Ammon's horn (tissue), 1 donor: ENCODE data around the gene NEU2.
"Not testable (repeated sequence)": the region's sequence is repeated elsewhere in the genome, so short reads cannot be mapped to it uniquely, and the experiment has no call there.

ENCODE experiments used
- DNase-seq: peaks from one replicate; pipeline ENCODE4 v3.0.0-alpha.2; 2016; ENCODE audit warnings: low spot score

Gene NEU2

DNA sequence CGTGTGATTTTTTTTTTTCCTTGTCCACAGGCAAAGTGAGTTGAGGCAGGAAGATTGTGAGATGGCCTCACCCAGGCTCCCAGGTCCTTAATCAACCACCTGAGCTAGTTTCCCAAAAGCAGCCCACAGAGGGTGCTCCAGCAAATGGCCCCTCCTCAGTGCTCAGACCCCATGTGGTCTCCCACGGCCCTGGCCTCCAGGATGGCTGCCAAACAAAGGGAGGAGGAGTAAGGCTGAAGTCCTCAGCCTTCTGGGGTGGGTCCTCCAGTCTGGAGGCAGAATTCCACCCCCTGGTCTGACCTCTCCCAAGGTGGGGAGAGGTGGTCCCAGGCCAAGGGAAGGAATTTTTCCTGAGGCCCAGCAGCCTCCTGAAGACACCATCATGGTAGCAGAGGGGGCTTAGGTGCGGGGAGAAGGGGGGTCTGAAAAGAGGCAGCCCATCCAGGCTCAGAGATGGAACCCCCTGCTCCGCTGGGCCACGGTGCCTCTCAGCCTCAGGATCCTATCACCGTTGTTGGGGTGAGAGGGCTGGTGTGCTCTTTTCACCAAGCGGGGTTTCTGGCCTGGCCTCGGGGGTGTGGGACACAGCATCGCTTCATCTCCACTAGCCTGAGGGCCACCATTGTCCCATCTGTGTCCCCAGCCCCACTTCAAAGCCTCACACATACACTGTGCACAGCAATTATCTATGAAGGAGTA is 21.8 kb upstream of the NEU2 start:
- no peak for DNase-seq

DNA sequence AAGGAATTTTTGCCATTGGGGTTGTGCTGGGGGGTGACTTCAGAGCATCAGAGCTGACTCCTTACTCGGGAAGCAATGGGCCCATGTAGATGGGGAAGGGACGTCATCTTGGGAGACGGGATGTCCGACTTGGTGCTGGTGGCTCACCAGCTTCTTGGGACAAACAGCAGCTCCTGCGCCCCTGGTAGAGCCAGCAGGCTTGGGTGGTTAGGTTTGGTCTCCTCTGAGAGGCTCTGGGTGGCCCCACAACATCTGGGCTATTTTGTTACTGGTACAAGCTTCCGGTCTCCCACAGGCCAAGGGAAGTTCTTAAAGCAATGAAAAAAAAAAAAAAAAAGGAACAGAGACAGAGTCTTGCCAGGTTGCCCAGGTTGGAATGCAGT is 21.2 kb upstream of the NEU2 start:
- DNase-seq = no peak

DNA sequence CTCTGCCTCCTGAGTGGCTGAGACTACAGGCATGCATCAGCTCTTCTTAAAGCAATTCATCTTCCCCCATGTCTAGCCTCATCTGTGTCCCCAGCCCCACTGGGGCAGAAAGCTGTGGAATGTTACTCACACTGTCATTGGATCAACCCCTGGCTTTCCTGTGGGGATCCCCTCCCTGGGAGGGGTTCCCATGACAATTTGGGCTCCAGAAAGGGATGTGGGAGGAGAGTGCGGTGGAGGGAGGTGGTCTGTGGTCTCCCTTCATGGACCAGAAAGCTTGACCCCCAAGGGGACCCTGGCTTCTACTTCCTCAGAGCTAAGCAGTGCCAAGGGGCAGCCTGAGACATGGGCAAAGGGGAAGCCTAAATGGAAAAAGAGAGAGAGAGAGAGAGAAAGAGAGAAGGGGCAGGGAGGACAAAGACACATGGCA is 20.8 kb upstream of the NEU2 start:
- DNase-seq = no peak

DNA sequence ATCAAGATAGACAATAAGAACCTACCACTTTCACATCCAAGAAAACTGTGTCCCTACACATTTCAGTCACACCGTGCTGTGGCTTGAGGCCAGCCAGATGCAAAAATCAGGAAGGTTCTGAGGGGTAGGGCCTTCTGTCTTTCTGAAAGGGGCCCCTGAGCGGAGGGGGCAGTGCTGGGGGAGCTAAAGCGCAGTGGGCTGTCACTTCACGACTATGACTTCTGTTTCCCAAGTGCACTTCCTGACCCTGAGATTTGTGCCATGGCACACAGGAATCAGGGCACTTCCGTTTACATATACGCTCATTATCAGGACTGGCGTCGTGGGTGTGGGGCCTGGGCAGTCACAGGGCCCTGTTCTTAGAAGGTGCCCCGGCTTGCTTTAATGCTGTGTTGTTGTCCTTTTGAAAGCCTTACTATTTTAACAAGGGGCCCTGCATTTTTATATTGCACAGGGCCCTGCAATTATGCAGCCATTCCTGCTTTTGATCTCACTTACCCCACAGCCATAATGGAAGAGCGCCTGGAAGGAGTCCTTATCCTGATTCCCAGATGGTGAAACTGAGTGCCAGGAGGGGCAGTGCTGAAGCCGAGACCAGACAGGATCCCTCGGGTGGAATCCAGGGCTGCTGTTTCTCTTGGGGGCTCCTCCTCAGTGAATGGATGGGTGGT is 20.0 kb upstream of the NEU2 start:
- no peak for DNase-seq

DNA sequence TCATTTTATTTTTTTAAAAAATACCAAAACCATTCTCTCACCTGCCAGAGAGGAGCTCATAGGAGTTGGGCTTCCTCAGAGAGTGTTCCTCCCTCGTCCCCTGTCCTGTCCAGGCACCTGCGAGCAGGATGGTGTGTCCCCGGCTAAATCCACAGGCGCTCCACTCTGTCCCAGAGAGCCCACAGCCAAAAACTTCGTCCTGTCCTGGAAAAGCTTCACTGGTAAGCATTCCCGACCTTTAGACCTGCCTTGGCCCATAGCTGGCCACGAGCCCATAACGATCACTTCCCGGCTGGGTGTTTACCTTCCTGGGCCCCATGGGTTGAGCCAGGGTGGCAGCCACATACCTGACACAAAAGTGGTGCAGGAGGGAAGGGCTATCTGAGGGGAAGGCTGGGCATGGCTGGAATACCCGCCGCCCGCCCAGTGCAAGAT is 19.4 kb upstream of the NEU2 start, which contains the start of gene NGEF:
Gene NGEF, minus strand, starts transcription at position 230 of the 435 bp plus-strand sequence. CDS start 38,366 bp downstream, outside the sequence.
- DNase-seq = no peak

DNA sequence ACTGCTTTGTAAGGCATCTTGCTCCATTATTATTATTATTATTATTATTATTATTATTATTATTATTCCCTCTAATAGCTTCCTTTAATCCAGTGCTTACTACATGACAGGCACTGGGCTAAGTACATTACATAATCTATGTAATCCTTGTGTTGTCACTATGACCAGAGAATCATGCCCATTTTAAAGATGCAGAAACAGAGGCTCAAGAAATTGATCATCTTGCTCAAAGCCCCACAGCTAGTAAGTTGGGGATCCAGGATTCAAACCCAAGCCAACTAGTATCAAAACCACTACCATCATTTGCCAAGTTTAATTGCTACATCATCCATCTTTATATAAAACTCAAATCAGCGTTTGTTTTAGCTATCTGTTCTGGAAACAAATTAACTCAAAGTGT is 18.8 kb upstream of the NEU2 start:
- DNase-seq = no peak

DNA sequence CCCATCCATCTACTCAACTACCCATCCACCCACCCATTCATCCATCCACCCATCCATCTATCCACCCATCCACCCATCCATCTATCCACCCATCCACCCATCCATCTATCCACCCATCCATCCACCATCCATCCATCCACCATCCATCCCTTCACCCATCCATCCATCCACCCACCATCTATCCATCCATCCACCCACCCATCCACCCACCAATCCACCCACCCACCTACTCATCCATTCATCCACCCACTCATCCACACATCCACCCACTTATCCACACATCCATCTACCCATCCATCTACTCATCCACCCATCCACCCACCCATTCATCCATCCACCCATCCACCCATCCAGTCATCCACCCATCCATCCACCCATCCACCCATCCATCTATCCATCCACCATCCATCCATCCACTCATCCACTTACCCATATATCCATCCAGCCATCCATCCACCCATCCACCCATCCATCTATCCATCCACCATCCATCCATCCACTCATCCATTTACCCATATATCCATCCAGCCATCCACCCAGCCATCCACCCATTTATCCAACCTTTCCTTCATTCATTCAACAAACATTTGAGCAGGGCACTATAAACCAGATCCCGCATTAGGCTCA is 17.3 kb upstream of the NEU2 start:
- no peak for DNase-seq

DNA sequence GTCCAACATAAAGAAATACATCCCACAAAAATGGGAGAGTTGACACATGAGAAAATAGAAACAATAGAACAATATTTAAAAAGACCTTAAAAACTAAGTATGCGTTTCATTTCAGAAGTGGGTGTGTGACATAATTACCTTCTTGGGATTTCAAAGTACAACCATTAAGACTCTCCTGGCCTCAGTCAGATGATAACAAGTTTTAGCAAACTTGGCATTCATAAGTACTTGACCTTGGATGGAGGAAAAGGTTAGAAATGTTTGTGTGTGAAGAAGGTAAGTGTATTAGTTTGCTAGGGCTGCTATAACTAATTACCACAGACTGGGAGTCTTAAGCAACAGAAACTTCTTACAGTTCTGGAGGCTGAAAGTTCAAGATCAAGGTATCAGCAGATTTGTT is 14.5 kb upstream of the NEU2 start:
- DNase-seq = no peak

DNA sequence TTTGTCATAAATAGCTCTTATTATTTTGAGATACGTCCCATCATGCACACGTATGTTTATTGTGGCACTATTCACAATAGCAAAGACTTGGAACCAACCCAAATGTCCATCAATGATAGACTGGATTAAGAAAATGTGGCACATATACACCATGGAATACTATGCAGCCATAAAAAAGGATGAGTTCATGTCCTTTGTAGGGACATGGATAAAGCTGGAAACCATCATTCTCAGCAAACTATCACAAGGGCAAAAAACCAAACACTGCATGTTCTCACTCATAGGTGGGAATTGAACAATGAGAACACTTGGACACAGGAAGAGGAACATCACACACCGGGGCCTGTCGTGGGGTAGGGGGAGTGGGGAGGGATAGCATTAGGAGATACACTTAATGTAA is 12.9 kb upstream of the NEU2 start:
- not testable (repeated sequence) for DNase-seq

DNA sequence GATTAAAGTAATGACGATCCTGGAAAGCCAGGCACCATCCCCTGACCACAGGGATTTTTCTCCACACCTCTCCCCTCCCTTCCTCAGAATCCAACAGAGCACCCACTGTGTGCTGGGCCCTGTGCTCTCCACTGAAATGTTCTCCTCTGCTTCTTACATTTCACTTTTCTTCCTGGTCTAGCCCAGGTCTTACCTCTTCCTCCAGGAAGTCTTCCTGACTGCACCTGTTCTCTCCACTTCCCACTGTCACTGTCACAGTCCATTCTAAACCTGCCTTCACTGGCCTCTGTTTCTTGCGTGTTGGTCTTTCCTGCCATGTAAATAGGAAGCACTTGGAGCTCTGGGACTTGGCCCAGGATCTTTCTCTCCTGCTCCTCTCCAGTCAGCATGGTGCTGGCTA is 12.0 kb upstream of the NEU2 start:
- DNase-seq = no peak

DNA sequence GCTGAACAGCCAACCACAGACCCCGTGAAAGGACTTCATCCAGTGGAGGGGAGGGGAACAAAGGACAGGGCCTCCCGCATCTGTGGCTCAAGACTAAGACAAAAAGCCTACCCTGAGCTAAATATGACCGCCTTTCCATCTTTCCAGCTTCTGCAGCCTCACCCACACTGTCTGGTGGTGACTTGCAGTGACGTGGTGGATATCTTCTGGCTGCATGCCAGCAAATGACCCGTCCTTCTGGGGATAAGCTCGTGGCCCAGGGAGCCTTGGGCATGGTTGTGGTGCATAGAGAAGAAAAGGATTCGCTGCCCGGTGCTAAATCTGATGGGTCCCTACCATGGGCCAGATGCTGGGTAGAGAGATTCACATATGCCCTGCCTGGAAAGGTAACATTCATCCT is 10.7 kb upstream of the NEU2 start:
- DNase-seq = no peak

DNA sequence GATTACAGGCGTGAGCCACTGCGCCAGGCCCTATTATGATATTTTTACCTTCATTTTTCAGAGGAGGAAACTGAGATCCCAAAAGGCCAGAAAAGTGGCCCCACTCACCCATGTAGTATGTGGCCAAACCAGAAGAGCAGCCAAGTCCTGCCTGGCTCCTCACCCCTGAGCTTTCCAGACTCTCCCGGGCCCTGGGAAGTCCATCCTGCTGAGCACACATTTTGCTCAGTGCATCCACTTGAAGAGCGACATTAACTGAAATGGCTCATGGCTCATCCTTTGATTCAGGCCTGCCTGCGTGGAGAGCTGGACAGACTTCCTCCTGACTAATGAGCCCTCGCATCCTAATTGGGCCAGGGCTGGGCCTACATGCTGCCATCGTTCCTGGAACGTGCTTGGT is 9.9 kb upstream of the NEU2 start:
- DNase-seq = no peak

DNA sequence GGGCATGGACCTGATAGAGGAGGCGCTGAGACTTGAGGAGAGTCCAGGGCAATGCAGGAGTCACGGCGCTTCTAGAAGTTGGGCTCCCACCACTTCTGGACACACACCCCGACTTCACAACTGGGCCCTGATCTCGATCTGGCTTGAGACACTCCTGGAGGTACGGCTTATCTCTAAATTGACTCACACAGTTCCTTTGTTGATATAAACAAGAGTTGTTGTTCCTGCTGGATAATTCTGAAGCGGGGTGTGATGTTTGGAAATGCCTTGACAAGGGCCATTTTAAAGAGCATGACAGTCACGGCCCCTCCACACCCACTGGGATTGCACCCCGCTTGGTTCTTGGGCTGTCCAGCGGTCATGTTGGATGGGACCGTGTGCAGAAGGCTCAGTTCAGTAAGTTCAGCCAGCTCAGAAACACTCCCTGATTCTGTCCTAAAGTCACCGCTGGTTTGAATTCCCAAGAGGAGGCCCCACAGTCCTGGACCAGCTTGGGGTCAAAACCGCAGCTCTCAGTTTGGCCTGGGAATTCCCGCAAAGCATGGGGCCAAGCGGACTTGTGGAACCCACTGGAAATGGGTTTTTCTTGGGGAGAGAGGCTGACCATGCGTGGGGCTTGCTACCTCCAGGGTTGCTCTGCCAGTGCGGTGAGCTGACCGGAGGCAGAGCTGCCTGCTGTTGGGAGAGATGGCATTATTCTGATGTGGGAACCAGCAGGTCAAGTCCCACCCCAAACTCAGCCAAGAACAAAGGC is 9.3 kb upstream of the NEU2 start:
- no peak for DNase-seq

DNA sequence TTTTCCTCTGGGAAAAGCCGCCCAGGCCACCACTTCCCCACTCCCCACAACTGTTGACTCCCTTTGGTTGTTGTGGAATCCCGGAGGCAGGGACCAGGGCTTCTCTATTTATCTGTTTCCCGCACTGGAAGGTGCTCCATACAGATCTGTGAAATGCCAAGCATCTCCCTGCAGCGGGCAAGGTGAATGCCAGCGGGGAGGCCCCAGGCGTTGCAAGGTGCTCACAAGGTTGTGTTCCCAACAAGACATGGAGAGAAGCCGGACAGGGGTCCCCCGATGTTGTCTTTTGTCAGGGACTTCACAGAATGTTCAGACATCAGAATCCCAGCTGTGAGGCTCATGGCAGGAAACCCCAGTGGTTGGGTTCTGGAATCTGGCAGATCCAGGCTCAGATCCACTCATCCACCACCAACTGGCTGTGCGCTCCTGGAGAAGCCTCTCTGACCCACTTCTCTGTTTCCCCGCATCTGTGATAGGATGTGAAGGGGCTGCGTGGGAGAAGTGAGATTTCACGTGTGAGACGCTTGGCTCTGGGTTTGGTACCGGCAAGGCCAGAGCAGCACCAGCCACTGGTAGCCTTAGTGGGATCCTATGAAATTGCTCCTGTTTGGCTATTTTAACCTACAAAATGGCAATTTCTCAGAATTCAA is 8.6 kb upstream of the NEU2 start:
- DNase-seq = no peak

DNA sequence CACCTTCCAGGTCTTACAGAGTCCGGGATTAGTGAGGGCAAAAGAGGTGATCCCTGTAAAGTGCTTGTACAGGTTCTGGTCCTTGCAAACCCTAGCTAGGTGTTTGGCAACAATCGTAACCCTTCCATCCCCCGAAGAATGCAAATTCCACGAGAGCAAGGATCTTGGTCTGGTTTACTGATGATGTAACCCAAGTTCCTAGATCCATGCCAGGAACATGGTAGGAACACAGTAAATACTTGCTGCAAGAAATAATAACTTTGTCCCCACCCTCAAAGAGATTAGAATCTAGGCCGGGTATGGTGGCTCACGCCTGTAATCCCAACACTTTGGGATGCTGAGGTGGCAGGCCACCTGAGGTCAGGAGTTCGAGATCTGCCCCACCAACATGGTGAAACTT is 6.8 kb upstream of the NEU2 start:
- no peak for DNase-seq

DNA sequence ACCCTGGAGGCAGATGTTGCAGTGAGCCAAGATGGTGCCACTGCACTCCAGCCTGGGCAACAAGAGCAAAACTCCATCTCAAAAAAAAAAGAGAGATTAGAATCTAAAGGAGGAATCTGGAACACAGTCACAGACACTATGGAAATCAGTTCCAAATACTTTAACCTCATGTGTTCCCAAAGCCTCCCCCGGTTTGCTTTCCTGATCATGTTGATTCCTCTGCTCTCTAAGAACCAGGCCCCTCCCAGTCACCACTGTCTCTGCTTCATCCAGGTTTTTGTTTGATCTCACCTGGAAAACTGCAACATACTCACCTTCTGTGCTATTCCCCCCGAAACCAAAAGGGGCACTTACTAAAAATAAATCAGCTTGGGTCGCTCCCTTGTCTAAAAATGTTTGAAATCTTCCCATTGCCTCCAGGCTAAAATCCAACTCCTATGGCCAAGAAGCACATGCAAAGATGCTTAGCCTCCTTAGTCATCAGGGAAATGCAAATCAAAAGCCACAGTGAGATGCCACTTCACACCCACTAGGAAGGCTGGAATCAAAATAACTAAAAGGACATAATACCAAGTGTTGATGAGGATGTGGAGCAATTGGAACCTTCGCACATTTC is 6.2 kb upstream of the NEU2 start:
- no peak for DNase-seq

DNA sequence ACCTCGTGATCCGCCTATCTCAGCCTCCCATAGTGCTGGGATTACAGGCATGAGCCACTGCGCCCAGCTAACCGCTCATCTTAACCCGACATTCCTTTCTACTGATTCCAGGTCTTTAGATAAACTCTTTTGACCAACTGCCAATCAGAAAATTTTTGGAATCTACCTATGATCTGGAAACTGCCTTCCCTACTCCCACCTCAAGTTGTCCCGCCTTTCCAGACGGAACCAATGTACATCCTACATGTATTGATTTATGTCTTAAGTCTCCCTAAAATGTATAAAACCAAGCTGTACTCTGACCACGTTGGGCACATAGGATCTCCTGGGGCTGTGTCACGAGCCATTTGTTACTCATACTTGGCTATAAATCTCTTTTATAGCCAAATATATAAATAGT is 3.2 kb upstream of the NEU2 start:
- no peak for DNase-seq

DNA sequence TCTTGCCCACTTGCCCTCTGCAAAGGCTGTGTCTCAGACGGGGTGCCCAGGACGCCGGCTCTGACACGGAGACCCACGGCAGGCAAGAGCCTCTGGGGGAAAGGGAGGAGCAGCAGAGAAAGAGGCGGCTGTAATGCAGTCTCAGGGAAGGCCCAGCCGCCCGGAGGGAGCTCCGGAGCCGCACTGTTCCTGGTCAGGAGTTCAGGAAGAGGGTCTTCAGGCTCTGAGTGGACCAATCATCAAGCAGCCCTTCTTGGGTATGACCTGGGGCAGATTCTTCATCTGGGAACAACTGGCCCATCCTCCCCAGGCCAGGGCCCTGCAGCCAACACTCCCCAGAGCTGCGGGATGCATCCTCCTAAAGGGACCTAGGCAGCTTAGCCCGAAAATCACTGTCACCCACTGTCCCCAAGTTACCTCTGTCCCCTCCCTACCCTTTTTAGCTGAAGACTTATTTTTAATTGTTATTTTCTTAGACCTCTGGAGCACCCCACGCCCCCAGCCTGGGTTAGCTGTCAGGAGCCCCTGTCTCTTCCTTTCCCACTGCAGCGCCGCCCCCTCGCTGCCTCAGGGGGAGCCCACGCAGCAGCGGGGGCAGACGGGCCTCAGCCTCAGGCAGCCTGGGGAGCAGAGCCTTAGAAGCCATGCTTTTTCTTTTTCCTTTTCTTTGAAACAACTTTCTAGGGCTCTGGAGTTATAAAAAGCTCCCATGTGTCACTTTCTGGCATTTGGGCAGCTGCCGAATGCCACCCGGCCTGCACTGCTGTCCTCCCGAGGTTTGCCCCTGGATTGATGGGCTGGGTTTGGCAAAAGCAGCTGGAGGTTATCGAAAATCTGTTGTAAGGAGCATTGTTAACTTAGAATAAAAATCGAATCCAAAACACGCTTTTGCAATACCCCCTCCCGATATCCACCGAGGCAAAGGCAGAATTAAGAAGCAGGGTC is 644 bp upstream of the NEU2 start:
- DNase-seq = no peak

DNA sequence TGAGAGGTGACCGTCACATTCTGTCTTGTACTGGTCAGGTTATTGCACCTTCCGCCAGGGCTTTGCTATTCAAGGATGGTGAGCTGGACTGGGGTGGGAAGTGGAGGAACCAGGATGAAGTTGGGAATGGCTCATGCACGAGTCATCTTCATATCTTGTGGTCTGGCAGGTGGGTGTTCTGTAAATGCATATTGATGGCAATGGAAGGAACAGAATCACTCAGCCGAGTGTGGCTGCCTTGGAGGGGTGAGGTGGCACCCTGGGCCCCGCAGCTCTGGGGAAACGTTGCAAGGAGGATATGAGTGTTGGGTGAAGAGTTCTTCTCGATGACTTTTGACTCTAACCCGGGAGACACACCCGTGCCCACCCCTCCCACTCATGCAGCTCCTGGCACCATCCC is 1.2 kb downstream of the NEU2 start:
- no peak for DNase-seq

DNA sequence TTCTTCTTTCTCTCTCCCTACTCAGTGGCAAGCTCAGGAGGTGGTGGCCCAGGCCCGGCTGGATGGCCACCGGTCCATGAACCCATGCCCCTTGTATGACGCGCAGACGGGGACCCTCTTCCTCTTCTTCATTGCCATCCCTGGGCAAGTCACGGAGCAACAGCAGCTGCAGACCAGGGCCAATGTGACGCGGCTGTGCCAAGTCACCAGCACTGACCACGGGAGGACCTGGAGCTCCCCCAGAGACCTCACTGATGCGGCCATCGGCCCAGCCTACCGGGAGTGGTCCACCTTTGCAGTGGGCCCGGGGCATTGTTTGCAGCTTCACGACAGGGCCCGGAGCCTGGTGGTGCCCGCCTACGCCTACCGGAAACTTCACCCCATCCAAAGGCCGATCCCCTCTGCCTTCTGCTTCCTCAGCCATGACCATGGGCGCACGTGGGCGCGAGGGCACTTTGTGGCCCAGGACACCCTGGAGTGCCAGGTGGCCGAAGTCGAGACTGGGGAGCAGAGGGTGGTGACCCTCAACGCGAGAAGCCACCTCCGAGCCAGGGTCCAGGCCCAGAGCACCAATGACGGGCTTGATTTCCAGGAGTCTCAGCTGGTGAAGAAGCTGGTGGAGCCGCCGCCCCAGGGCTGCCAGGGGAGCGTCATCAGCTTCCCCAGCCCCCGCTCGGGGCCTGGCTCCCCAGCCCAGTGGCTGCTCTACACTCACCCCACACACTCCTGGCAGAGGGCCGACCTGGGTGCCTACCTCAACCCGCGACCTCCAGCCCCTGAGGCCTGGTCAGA is 1.8 kb downstream of the NEU2 start:
- no peak for DNase-seq
